Adrenal gland (tissue), 5 donors: ENCODE measurements around the gene NIPA2.
A peak's percentile ranks its signal among the peaks of the same experiment; 100 is the strongest.

ENCODE experiments used
- POLR2A ChIP-seq, 2 donors: fragments of 450-650 bp; IDR thresholded peaks; one replicate each; pipeline ENCODE4 v1.6.1; 2017; ENCODE audit warnings: antibody characterized with exemption in 2 of 2, mild to moderate bottlenecking in 2 of 2, moderate library complexity in 1 of 2
- TF ChIP-seq, protein P1 (sequence below), 6 experiments: fragments of 450-650 bp in 4 of 6; fragments of 200-600 bp in 2 of 6; sonication (generic) in 1 of 6; IDR thresholded peaks; 1 replicate in 5 of 6; 2 replicates in 1 of 6; pipeline versions ENCODE4 v1.5.1 to v1.8.0; 2016 to 2021; ENCODE audit warnings: antibody characterized with exemption in 6 of 6, mild to moderate bottlenecking in 2 of 6, moderate library complexity in 1 of 6
- donor health status: DM: no; HTN: no; CAD: no.

GRCh38 chr15:22884344-22884743 lies 45.9 kb downstream of the NIPA2 start:
- TF ChIP-seq, protein P1, sequence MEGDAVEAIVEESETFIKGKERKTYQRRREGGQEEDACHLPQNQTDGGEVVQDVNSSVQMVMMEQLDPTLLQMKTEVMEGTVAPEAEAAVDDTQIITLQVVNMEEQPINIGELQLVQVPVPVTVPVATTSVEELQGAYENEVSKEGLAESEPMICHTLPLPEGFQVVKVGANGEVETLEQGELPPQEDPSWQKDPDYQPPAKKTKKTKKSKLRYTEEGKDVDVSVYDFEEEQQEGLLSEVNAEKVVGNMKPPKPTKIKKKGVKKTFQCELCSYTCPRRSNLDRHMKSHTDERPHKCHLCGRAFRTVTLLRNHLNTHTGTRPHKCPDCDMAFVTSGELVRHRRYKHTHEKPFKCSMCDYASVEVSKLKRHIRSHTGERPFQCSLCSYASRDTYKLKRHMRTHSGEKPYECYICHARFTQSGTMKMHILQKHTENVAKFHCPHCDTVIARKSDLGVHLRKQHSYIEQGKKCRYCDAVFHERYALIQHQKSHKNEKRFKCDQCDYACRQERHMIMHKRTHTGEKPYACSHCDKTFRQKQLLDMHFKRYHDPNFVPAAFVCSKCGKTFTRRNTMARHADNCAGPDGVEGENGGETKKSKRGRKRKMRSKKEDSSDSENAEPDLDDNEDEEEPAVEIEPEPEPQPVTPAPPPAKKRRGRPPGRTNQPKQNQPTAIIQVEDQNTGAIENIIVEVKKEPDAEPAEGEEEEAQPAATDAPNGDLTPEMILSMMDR (IDR thresholded peaks at IDR 0.05) = peak in 4 of 6 experiments; percentile 22 to 34 (median 27)
- TF ChIP-seq POLR2A (IDR thresholded peaks at IDR 0.05) = no peak
